Measurements from ENCODE around the gene STEAP1B.
"Not testable (repeated sequence)": the region's sequence is repeated elsewhere in the genome, so short reads cannot be mapped to it uniquely, and the experiment has no call there.

The STEAP1B gene

GRCh38 chr7:22496296-22496888 is 3.6 kb downstream of the STEAP1B start:
- DNase-seq: not testable (repeated sequence)

- DNase-seq: not testable (repeated sequence)
Measured at GRCh38 chr7:22493160-22493925, 6.6 kb downstream of the STEAP1B start.

- DNase-seq: no peak
Measured at GRCh38 chr7:22488643-22489462, 11.1 kb downstream of the STEAP1B start.

DNA sequence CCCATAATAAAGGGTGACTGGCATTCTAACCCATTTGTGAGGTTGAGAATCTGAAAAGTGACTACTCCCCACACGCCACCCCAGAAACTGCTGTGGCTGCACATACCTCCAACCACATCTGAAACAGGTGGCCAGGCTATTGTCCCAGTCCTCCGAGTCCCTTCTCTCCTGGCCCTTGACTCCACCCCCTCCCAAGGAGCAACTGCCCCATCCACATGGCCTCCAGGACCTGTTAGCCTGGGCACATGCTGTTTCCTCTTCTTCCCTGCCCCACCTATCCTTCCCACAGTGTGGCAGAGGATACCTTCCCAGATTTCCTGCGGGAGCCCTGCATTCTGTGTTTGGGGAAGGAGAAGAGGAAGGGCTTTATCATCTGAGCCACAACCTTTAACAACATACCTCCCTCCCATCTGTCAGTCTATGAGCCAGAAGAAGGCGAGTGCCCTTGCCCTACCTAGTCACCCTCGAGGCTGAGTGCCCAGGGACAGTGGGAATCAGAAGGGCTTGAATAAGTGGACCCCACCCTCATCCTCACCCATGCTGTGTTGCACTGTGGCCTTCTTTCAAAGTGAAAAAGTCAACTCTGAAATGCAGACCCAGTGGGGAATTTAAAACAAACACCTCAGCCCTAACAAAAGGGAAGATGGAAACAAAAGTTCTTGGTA is 11.9 kb downstream of the STEAP1B start:
- DNase-seq: no peak

- no peak for DNase-seq
Measured at GRCh38 chr7:22486597-22486996, 13.4 kb downstream of the STEAP1B start.

DNA sequence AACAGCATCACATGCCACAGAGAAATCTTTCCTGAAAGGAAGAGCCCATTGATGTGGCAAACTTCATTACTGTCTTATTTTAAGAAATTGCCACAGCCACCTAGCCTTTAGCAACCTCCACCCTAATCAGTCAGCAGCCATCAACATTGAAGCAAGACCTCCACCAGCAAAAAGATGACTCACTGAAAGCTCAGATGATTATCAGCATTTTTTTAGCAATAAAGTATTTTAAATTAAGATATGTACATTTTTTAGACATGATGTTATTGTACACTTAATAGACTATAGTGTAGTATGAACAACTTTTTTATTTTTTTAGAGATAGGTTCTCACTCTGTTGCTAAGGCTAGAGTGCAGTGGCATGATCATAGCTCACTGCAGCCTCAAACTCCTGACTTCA is 14.8 kb downstream of the STEAP1B start:
- no peak for DNase-seq

- DNase-seq: no peak
Measured at GRCh38 chr7:22482503-22482902, 17.5 kb downstream of the STEAP1B start.

GRCh38 chr7:22481726-22482125 is 18.3 kb downstream of the STEAP1B start:
- no peak for DNase-seq

DNA sequence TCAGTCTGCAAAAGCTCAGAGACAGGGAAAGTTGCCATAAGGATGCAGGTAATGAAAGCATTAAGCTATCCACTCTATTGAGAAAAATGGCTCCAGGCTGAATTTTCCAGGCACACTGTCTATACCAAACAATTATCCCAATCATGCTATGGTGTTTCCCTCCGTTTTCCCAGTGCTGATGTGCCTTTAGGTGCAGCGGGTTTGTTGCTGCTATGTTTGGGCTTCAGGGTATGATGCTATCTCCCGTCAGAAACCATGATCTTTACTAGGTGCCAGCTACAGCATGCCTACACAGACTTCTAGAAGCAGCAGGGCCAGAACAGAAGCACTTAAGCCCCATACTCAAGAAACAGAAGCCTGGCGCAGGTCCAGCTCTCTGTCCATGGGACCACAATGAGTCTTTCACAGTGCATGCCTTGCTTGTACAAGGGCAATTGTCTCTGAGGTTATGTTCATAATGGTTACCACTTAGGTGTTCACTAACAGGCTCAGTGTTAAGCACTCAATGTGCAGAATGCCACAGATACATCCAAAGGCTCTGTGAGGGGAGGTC is 19.4 kb downstream of the STEAP1B start:
- DNase-seq: no peak

GRCh38 chr7:22477876-22478450 is 22.0 kb downstream of the STEAP1B start:
- no peak for DNase-seq

DNA sequence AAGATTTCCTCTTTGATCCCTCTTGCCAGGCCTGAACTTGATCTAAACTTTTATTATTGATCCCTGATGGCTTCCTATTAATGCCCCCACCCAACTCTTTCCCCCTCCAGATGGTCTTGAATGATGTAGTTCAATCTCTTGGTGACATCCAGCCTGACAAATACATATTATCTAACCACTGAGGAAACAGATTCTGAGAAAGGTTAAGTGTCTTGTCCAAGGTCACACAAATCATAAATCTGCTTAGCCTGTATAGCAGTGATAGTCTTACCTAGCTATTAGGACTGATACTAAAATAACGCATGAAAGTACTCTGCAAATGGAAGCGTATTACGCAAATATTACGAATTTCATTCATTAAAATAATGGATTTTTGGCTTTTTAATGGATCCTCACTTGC is 22.7 kb downstream of the STEAP1B start:
- DNase-seq: no peak

- no peak for DNase-seq
Measured at GRCh38 chr7:22476824-22477223, 23.2 kb downstream of the STEAP1B start.

DNA sequence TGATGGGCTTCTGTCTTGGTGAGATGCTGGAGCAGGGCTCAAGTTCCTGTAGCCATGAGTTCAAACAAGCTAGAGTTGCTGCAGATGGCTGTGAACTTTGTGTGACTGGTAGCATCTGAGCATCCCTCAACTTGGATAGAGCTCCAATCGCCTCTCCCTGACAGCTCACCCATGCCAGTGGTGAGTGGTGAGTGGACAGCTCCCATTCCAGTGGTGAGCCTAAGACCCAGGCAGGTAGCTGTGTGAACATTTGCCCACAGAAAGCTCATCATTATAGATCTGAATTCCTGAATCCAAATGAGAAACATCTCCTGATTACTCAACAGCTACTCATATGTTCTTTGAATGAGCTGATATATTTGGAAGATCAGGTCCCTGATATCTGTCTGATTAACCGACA is 25.3 kb downstream of the STEAP1B start:
- DNase-seq: no peak

- no peak for DNase-seq
Measured at GRCh38 chr7:22470981-22471380, 29.0 kb downstream of the STEAP1B start.

DNA sequence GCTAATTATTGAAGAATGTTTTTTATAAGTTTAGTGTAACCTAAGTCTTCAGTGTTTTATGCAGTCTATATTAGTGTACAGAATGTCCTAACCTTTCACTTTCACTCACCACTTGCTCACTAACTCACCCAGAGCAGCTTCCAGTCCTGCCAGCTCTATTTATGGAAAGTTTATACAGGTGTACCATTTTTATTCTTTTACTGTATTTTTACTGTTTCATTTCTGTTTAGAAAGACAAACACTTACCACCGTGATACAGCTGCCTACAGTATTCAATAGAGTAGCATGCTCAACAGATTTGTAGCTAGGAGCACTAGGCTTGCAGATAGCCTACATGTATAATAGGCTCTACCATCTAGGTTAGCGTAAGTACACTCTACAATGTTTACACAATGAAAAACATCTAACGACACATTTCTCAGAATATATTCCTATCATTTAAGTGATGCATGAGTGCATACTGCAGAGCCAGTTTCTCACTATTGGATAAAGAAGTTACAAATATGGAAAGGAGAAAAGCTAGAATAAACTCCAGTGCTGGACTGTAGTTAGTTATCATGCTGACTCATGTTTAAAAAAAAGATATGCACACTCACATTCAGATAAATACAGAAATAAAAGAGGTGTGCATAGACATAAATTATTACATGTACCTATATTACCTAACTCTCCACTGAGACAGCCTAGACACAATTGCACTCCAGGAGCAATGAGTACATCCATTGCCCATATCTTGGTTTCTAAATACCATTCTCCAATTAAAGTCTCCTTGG is 30.4 kb downstream of the STEAP1B start:
- DNase-seq: no peak

DNA sequence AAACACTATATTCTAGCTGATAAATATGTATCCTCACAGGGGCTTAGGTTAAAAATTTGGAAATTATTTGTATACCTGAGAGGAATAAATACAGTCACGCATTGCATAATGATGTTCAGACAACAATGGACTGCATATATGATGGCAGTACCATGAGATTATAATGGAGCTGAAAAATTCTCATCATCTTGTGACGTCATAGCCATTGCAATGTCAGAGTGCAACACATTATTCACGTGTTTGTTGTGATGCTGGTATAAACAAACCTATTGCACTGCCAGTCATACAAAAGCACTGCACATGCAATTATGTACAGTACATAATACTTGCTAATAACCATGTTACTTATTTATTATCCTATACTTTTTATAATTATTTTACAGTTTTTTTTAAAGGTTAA is 31.4 kb downstream of the STEAP1B start:
- DNase-seq: no peak

DNA sequence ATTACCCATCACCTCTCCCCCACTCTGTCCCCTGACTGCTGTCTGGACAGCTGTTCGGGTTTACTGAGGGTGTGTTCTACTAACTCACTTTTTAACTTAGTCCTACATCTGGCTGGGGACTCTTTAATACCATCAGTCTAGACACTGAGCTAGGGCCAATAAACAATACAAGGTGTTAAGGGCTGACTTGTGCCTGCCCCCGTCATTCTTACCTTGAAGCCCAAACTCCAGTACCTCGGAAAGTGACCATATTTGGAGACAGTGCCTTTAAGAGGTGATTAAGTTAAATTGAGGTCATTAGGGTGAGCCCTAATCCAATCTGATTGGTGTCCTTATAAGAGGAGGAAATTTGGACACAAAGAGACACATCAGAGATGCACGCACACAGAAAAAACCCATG is 35.7 kb downstream of the STEAP1B start:
- DNase-seq: no peak

DNA sequence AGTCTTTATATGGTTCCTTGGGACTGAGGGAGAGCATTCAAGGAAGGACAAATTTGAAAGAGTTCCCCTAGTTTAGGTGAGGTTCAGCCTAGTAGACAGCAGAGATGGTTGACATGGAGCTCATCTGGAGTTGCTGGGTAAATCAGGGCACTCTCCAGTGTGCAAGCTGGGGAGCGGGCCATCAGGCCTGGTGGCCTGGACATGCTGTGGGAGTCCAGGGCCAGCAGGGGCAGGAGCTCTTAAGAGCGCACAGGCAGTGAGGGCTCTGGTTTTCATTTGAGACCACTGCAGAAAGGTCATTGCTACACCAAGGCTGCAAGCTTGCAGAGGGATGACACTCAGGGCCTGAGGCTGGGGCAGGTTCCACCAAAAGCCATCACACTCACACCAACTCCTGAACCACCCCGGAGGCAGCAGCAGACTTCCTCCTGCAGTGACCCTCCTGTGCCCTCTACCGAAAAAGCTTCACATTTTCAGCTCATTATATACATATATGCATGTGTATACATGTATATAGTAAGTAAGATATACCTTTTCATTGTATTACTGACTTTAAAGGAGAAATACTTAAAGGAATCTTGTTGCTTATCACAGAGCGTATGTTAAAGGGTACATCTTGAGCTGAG is 39.5 kb downstream of the STEAP1B start:
- no peak for DNase-seq

- no peak for DNase-seq
Measured at GRCh38 chr7:22457471-22457870, 42.5 kb downstream of the STEAP1B start.

DNA sequence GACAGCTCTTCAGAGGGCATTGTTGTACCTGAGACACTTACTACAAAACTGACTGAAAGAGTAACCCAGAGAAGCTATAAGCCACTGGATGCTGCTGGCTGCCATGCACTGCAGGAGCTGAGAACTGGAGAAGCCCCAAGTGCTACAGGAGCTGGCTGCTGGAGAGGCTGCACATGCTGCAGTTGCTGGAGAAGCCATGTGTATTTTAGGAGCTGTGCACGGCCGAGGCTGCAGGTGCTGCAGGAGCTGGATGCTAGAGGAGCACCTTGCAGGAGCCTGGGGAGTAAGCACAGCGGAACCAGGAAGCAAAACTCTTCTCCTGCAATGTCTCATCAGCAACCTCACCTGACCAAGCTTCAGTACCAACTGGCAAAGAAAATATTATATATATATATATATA is 45.5 kb downstream of the STEAP1B start:
- DNase-seq: no peak

GRCh38 chr7:22452960-22453558 is 46.9 kb downstream of the STEAP1B start:
- no peak for DNase-seq
